ENCODE measurements around the gene LRRC43.
A peak's percentile ranks its signal among the peaks of the same experiment; 100 is the strongest.
"Not testable (repeated sequence)": the region's sequence is repeated elsewhere in the genome, so short reads cannot be mapped to it uniquely, and the experiment has no call there.

Gene LRRC43

GRCh38 chr12:122159882-122160281 is 23.0 kb upstream of the LRRC43 start:
- no peak for DNase-seq

GRCh38 chr12:122160761-122161160 is 22.2 kb upstream of the LRRC43 start:
- DNase-seq: no peak

GRCh38 chr12:122161682-122162081 is 21.2 kb upstream of the LRRC43 start:
- peak; percentile 42 for DNase-seq

GRCh38 chr12:122162976-122163375 is 19.9 kb upstream of the LRRC43 start:
- no peak for DNase-seq

- DNase-seq: peak; percentile 27
Measured at GRCh38 chr12:122166422-122167349, 16.2 kb upstream of the LRRC43 start.

GRCh38 chr12:122167356-122167925 is 15.5 kb upstream of the LRRC43 start:
- DNase-seq: no peak

GRCh38 chr12:122168492-122168891 is 14.4 kb upstream of the LRRC43 start:
- no peak for DNase-seq

- no peak for DNase-seq
Measured at GRCh38 chr12:122171399-122171798, 11.5 kb upstream of the LRRC43 start.

- no peak for DNase-seq
Measured at GRCh38 chr12:122172262-122172939, 10.5 kb upstream of the LRRC43 start.

- no peak for DNase-seq
Measured at GRCh38 chr12:122174155-122174845, 8.6 kb upstream of the LRRC43 start, which contains the start of gene IL31. Gene IL31 (minus strand): TSS chr12:122174221. CDS start chr12:122174172, 49 bp downstream.

GRCh38 chr12:122176473-122176872 is 6.5 kb upstream of the LRRC43 start:
- not testable (repeated sequence) for DNase-seq

GRCh38 chr12:122183588-122183940 is 641 bp downstream of the LRRC43 start:
- DNase-seq: no peak

GRCh38 chr12:122184517-122184916 is 1.6 kb downstream of the LRRC43 start:
- DNase-seq: no peak

GRCh38 chr12:122185079-122185478 is 2.2 kb downstream of the LRRC43 start:
- no peak for DNase-seq

GRCh38 chr12:122185494-122186082 is 2.7 kb downstream of the LRRC43 start:
- no peak for DNase-seq

GRCh38 chr12:122187466-122187865 is 4.5 kb downstream of the LRRC43 start:
- no peak for DNase-seq

- DNase-seq: no peak
Measured at GRCh38 chr12:122189626-122190475, 6.9 kb downstream of the LRRC43 start.

GRCh38 chr12:122190842-122191668 is 8.1 kb downstream of the LRRC43 start:
- DNase-seq: peak; percentile 73

GRCh38 chr12:122192441-122192840 is 9.5 kb downstream of the LRRC43 start:
- no peak for DNase-seq

- DNase-seq: no peak
Measured at GRCh38 chr12:122194804-122195203, 11.9 kb downstream of the LRRC43 start.

- DNase-seq: no peak
Measured at GRCh38 chr12:122195405-122195804, 12.5 kb downstream of the LRRC43 start.
